ENCODE results near the gene MZB1. TPM values are rescaled to one million over a fixed set of nuclear protein-coding genes. Genes with fewer than 3 reads are reported as not detected.

MZB1 gene
- total and polyA plus RNA-seq, 2 of the 13 experiments (the other 11 are each of a cell fraction or from before 2014, with no cell fraction given) = 0.31 to 0.40 TPM

- FAIRE-seq (no peak), DNase-seq (ENCODE audit: low spot score) (no peak), ATAC-seq (no peak)
- H3K9me3 ChIP-seq (ENCODE audit: low read length) = no peaks in the 10 kb centered on the region
- H3K4me2 ChIP-seq (ENCODE audit: low read depth, low read length) = no peak overlapping the region
- POLR2A ChIA-PET = no interaction called here
- BruUV-seq (replicated peaks) = no TSS peak
- H3K9ac ChIP-seq (ENCODE audit: insufficient read depth, low read depth, low read length) = no peak overlapping the region
- CTCF ChIA-PET (ENCODE audit: low intra/inter-chr PET ratio, low total read pairs) = no interaction called here
- no peak overlapping the region for H2AFZ ChIP-seq (ENCODE audit: low read length)
- no peak overlapping the region for H3K4me3 ChIP-seq (replicated peaks in 1 of 3; ENCODE audit: insufficient read depth in 1 of 3, low read depth in 2 of 3, low read length in 3 of 3)
- in situ Hi-C loops (cut with HindIII; ENCODE audit: extremely low pct_ligation_motif_present, low pct_unique_long_range_greater_than_20kb) (no loop called here), intact Hi-C loops (cut with micrococcal nuclease; ENCODE audit: unreplicated experiment) (no loop called here)
- no peak overlapping the region for H3K27ac ChIP-seq (ENCODE audit: extremely low read length, insufficient read depth, low read length)
- no peaks in the 10 kb centered on the region for H3K4me1 ChIP-seq (ENCODE audit: insufficient read depth, low read length)
- H3K27me3 ChIP-seq (ENCODE audit: control insufficient read depth in 1 of 2, insufficient read depth in 2 of 2, low read length in 2 of 2) = no peaks in the 10 kb centered on the region
- peaks cover 14 to 48% of the 10 kb centered on the region in 2 experiments for H3K36me3 ChIP-seq (replicated peaks in 1 of 2; ENCODE audit: control insufficient read depth in 1 of 2, insufficient read depth in 2 of 2, low read length in 2 of 2)
- H3K79me2 ChIP-seq (ENCODE audit: insufficient read depth, low read length) = peaks cover 29% of the 10 kb centered on the region
- TF ChIP-seq SCMH1 (CRISPR knock-in tag; IDR thresholded peaks at IDR 0.05; ENCODE audit: borderline replicate concordance) (no peak), SUZ12 (IDR thresholded peaks at IDR 0.05; ENCODE audit: low read depth, low read length) (no peak), CHD2 (IDR thresholded peaks at IDR 0.05; ENCODE audit: low read depth, low read length) (no peak), GTF2F1 (IDR thresholded peaks at IDR 0.05; ENCODE audit: low read length) (no peak), MED13 (CRISPR knock-in tag; IDR thresholded peaks at IDR 0.05) (no peak), ZNF766 (CRISPR knock-in tag; IDR thresholded peaks at IDR 0.05; ENCODE audit: borderline replicate concordance) (no peak), ZC3H13 (CRISPR knock-in tag; IDR thresholded peaks at IDR 0.05) (no peak)
- peaks cover 34% of the 10 kb centered on the region; the same call in 1 of the 2 replicates for H4K20me1 ChIP-seq (ENCODE audit: insufficient read depth, low read length)
- WGBS (ENCODE audit: low lambda C conversion rate) = 100% methylated on average over 2 of the region's 2 CpGs
These were observed 25.8 kb downstream of the MZB1 start for GRCh38 chr5:139363937-139364336.

GRCh38 chr5:139361835-139362429, 27.8 kb downstream of the MZB1 start:
- intact Hi-C loops (cut with micrococcal nuclease; ENCODE audit: unreplicated experiment) (no loop called here), in situ Hi-C loops (cut with HindIII; ENCODE audit: extremely low pct_ligation_motif_present, low pct_unique_long_range_greater_than_20kb) (no loop called here)
- Histone ChIP-seq H3K9me3 (ENCODE audit: low read length) (no peaks in the 10 kb centered on the region), H3K27ac (ENCODE audit: extremely low read length, insufficient read depth, low read length) (no peak overlapping the region), H3K4me2 (ENCODE audit: low read depth, low read length) (no peak overlapping the region), H3K27me3 (ENCODE audit: control insufficient read depth in 1 of 2, insufficient read depth in 2 of 2, low read length in 2 of 2) (no peaks in the 10 kb centered on the region), H3K9ac (ENCODE audit: insufficient read depth, low read depth, low read length) (no peak overlapping the region), H3K79me2 (ENCODE audit: insufficient read depth, low read length) (peaks cover 48% of the 10 kb centered on the region), H3K4me1 (ENCODE audit: insufficient read depth, low read length) (no peaks in the 10 kb centered on the region), H4K20me1 (ENCODE audit: insufficient read depth, low read length) (peaks cover 49% of the 10 kb centered on the region), H3K36me3 (replicated peaks in 1 of 2; ENCODE audit: control insufficient read depth in 1 of 2, insufficient read depth in 2 of 2, low read length in 2 of 2) (peaks cover 12 to 42% of the 10 kb centered on the region in 2 experiments), H3K4me3 (replicated peaks in 1 of 3; ENCODE audit: insufficient read depth in 1 of 3, low read depth in 2 of 3, low read length in 3 of 3) (no peak overlapping the region), H2AFZ (ENCODE audit: low read length) (no peak overlapping the region)
- BruUV-seq (replicated peaks) = no TSS peak
- FAIRE-seq = no peak
- POLR2A ChIA-PET = interaction anchor here (0.7 kb wide), 1 partner anchor 17 kb away, joined by 4 read pairs; no protein-coding TSS in a partner anchor
- 96% methylated on average over 6 of the region's 6 CpGs for WGBS (ENCODE audit: low lambda C conversion rate)
- ATAC-seq = no peak
- TF ChIP-seq RBM22 (optimal IDR thresholded peaks at IDR 0.05; ENCODE audit: low read length) (peak; percentile 1), ZNF670 (CRISPR knock-in tag; IDR thresholded peaks at IDR 0.05; ENCODE audit: borderline replicate concordance) (no peak), ZNF674 (CRISPR knock-in tag; IDR thresholded peaks at IDR 0.05; ENCODE audit: low read depth) (no peak), ZNF335 (CRISPR knock-in tag; IDR thresholded peaks at IDR 0.05) (no peak)
- DNase-seq (ENCODE audit: low spot score) = no peak
- CTCF ChIA-PET (ENCODE audit: low intra/inter-chr PET ratio, low total read pairs) = no interaction called here
